Type B pancreatic cell (in vitro differentiated cells): ENCODE results near the gene HARBI1. TPM values are rescaled to one million over a fixed set of nuclear protein-coding genes. Genes with fewer than 3 reads are reported as not detected.

ENCODE experiments used
- DNase-seq: peaks from one replicate; pipeline ENCODE4 v3.0.0; 2021; ENCODE audit warnings: mixed read lengths; ENCODE audit not compliant: unreplicated experiment; ENCODE audit errors: extremely low spot score
- H3K27ac Mint-ChIP-seq: 2 replicates; pipeline ENCODE4 v1.8.0; 2021; ENCODE audit warnings: mild to moderate bottlenecking, mixed read lengths
- H3K27me3 Mint-ChIP-seq: 2 replicates; pipeline ENCODE4 v1.8.0; 2021; ENCODE audit warnings: mixed read lengths
- H3K36me3 Mint-ChIP-seq: 2 replicates; pipeline ENCODE4 v1.8.0; 2021; ENCODE audit warnings: mixed read lengths
- H3K4me1 Mint-ChIP-seq: one replicate; pipeline ENCODE4 v1.8.0; 2021; ENCODE audit warnings: mixed read lengths; ENCODE audit not compliant: unreplicated experiment
- H3K4me3 Mint-ChIP-seq: 2 replicates; pipeline ENCODE4 v1.8.0; 2021; ENCODE audit warnings: mild to moderate bottlenecking, mixed read lengths
- H3K9me3 Mint-ChIP-seq: 2 replicates; pipeline ENCODE4 v1.8.0; 2021; ENCODE audit warnings: mixed read lengths
- total RNA-seq: library from RNA; stranded (reverse); gene quantifications from 2 replicates; pipeline ENCODE4 v1.2.1, GENCODE V29; 2021; ENCODE audit warnings: low replicate concordance
- TF ChIP-seq, protein P1 (sequence below): fragments of 200-600 bp; sonication (generic); conservative IDR thresholded peaks from 2 replicates; pipeline ENCODE4 v1.5.0; 2021; ENCODE audit warnings: antibody characterized with exemption, mild to moderate bottlenecking

HARBI1 gene
- total RNA-seq, 1 donor from 2014 or later, result 8.5 TPM

DNA sequence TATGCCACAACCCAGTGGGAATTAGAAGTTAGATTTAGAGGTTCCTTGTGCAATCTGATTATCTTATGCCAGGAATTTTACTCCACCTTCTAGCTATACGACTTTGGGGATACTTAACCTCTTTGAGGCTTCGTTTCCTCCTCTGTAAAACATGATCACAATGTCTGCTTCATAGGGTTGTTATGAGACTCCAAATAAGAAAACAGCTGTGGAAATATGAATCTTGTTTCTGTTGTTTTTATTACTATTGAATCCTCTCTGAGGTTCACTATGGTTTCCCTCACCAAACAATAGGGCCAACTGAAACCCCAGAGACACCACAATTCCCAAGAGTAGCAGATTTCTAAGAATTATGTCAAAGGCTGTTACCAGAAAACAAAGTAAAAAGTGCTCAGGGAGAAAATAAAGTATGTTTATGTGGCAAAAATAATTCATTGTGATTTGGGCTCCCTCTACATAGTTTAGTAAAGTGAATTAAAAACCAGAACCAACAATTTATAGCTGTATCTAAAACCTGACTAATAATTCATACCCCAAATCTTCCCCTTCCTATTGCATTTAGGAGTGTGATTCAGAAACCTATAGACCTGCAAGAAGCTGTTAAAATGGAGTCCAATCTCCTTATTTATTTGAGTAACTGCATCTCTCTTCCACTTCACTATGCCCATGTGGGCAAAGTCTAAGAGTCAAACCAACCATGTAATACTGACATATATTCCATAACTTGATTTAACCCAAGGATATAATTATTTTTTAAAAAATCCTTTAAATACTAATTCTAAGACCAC is 61.6 kb downstream of the HARBI1 start:
- no peaks in the 10 kb centered on the region for H3K36me3 Mint-ChIP-seq
- no peak overlapping the region for H3K4me3 Mint-ChIP-seq
- no peaks in the 10 kb centered on the region for H3K9me3 Mint-ChIP-seq
- peaks cover 32% of the 10 kb centered on the region for H3K4me1 Mint-ChIP-seq
- TF ChIP-seq, protein P1, sequence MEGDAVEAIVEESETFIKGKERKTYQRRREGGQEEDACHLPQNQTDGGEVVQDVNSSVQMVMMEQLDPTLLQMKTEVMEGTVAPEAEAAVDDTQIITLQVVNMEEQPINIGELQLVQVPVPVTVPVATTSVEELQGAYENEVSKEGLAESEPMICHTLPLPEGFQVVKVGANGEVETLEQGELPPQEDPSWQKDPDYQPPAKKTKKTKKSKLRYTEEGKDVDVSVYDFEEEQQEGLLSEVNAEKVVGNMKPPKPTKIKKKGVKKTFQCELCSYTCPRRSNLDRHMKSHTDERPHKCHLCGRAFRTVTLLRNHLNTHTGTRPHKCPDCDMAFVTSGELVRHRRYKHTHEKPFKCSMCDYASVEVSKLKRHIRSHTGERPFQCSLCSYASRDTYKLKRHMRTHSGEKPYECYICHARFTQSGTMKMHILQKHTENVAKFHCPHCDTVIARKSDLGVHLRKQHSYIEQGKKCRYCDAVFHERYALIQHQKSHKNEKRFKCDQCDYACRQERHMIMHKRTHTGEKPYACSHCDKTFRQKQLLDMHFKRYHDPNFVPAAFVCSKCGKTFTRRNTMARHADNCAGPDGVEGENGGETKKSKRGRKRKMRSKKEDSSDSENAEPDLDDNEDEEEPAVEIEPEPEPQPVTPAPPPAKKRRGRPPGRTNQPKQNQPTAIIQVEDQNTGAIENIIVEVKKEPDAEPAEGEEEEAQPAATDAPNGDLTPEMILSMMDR, result no peak
- DNase-seq, result no peak
- H3K27ac Mint-ChIP-seq, result no peak overlapping the region
- H3K27me3 Mint-ChIP-seq, result no peaks in the 10 kb centered on the region

DNA sequence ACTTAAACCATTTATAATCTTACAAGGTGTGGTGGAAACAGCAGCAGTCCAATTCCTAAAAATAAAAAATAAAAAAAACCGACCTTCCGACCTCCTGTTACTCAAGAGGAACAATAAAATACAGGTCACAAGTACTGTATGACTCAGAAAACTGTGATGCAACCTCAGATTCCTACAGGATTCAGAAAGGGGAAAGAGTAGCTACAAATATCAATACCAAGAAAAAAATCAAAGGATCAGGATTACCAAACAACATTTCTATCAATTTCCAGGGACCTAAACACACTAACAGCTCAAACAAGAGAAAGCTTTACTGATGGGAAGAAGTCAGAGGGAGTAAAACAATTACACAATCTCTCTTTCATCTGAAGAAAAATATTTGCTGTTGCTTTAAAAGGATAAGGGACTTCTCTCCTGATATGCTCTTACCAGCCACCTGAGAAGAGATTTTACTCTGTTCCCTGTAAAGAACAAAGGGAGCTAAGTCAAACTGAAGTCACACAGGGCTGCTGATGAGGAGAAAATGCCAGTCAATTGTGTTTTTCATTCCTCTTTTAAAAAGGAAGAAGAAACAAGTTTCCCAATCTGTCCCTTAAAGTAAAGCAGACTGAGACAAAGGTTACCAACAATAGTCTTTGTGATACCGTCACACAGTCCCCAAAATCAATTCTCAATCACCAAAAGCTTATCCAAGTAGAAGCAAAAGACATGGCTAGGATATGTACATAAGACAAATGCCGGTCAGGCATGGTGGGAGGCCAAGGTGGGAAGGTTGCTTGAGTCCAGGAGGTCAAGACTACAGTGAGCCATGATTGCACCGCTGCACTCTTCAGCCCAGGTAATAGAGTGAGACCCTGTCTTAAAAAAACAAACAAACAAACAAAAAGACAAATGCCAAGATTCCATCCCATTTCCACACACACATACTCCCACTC is 62.5 kb downstream of the HARBI1 start:
- no peak for DNase-seq
- TF ChIP-seq, protein P1, result no peak
- Mint-ChIP-seq H3K9me3 (no peaks in the 10 kb centered on the region), H3K27ac (peak overlapping the region; percentile 84), H3K27me3 (no peaks in the 10 kb centered on the region), H3K4me1 (peaks cover 25% of the 10 kb centered on the region), H3K4me3 (peak overlapping the region; percentile 51), H3K36me3 (no peaks in the 10 kb centered on the region)

DNA sequence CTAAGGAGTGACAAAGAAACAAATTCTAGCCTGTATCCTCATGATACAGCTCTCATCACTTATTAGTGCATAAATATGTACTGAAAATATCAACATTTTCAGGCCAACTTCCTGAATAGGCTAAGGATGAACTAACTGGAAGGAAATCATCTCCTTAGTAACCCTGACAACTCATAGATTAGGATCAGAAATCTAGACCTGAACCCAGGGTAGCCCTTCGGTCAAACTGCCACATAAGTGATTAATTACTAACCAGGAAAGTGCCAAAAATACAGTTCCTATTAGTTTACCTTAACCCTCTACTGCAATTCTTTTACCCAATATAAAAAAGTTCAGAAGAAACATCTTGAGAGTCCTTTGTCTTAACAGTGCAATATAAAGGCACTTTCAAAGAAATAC is 63.2 kb downstream of the HARBI1 start:
- peaks cover 25% of the 10 kb centered on the region for H3K4me1 Mint-ChIP-seq

More for the DNA sequence above, 63.2 kb downstream of the HARBI1 start:
- TF ChIP-seq, protein P1, result no peak
- DNase-seq, result no peak
- H3K4me3 Mint-ChIP-seq, result peak overlapping the region; percentile 8
- no peaks in the 10 kb centered on the region for H3K36me3 Mint-ChIP-seq
- peak overlapping the region; percentile 84 for H3K27ac Mint-ChIP-seq
- H3K9me3 Mint-ChIP-seq, result no peaks in the 10 kb centered on the region
- no peaks in the 10 kb centered on the region for H3K27me3 Mint-ChIP-seq

Other genes starting within 250 kb of the HARBI1 start
- gene MDK, start 235.6 kb downstream of the HARBI1 start, total RNA-seq, result 949 and 981 TPM in 2 replicates
- 0.98 and 1.0 TPM in 2 replicates for gene CHRM4, start 225.5 kb downstream of the HARBI1 start, total RNA-seq
- gene AMBRA1, start 23.2 kb downstream of the HARBI1 start, total RNA-seq, result 34.5 and 38.8 TPM in 2 replicates
- gene ATG13, start 326 bp upstream of the HARBI1 start, total RNA-seq, result 67.3 and 67.7 TPM in 2 replicates
- gene ARHGAP1, start 83.4 kb upstream of the HARBI1 start, total RNA-seq, result 58.2 and 80.8 TPM in 2 replicates
- gene ZNF408, start 83.8 kb upstream of the HARBI1 start, total RNA-seq, result 14.9 and 16.1 TPM in 2 replicates
- 9.5 and 12.1 TPM in 2 replicates for gene F2, start 102.0 kb upstream of the HARBI1 start, total RNA-seq
- 106 and 169 TPM in 2 replicates for gene CKAP5, start 229.1 kb upstream of the HARBI1 start, total RNA-seq